IPS DF 6.9 (cell line): Measurements from ENCODE around the gene LSM12.

ENCODE experiments used
- DNase-seq: peaks from one replicate; pipeline ENCODE4 v3.0.0-alpha.2; 2013; ENCODE audit warnings: low read depth, low spot score
- H3K27ac ChIP-seq: one replicate; pipeline ENCODE4 v1.5.1; 2013; ENCODE audit warnings: low read length, control low read depth
- H3K27me3 ChIP-seq: 2 replicates; pipeline ENCODE4 v1.6.1; 2013; ENCODE audit warnings: mild to moderate bottlenecking, low read length; ENCODE audit not compliant: control insufficient read depth, insufficient read depth
- H3K36me3 ChIP-seq: 2 replicates; pipeline ENCODE4 v1.6.1; 2013; ENCODE audit warnings: low read length; ENCODE audit not compliant: control insufficient read depth, insufficient read depth
- H3K4me1 ChIP-seq: 2 replicates; pipeline ENCODE4 v1.6.1; 2013; ENCODE audit warnings: low read length; ENCODE audit not compliant: control insufficient read depth, insufficient read depth
- H3K4me3 ChIP-seq: 2 replicates; pipeline ENCODE4 v1.5.1; 2013; ENCODE audit warnings: mild to moderate bottlenecking, low read length
- H3K9me3 ChIP-seq: 2 replicates; pipeline ENCODE4 v1.6.1; 2013; ENCODE audit warnings: low read length, inconsistent platforms; ENCODE audit not compliant: control insufficient read depth, insufficient read depth
- WGBS: extraction: QIAGEN DNeasy Blood & Tissue Kit; methylation state at CpG from one replicate; pipeline ENCODE4 v1.1.7; 2013; ENCODE audit warnings: mixed read lengths, missing lambda C conversion rate; ENCODE audit not compliant: insufficient read length, insufficient coverage; 5-methylcytosine and 5-hydroxymethylcytosine counted together

Gene LSM12

GRCh38 chr17:44095388-44095646 is 28.8 kb upstream of the LSM12 start:
- Histone ChIP-seq H3K27ac (no peak overlapping the region), H3K4me3 (no peak overlapping the region), H3K27me3 (no peaks in the 10 kb centered on the region), H3K9me3 (no peaks in the 10 kb centered on the region), H3K4me1 (peaks cover 3% of the 10 kb centered on the region; the same call in 1 of the 2 replicates), H3K36me3 (peaks cover 15% of the 10 kb centered on the region)
- no peak for DNase-seq
- WGBS = no CpG with 5 or more reads among the region's 2 CpGs

DNA sequence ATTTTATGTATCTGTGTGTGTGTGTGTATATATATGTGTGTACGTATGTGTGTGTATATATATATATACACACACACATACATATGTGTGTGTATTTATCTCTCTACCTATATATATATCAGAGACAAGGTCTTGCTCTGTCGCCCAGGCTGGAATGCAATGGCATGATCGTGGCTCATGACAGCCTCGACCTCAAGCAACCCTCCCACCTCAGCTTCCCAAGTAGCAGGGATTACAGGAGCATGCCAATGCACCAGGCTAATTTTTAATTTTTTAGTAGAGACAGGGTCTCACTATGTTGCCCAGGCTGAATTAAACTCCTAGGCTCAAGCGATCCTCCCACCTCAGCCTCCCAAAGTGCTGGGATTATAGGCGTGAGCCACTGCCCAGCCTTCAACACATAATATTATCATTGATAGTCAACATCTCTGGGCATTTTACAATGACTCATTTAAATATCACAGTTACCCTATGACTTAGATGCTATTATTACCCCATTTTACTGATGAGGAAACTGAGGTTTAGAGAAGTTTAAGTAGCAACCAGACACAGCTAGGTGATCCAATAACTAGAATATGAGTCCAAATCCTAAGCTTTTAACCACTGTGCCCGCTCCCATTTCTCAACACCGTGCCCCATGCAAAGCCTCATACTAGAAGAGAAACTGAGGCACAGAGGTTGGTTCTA is 28.4 kb upstream of the LSM12 start:
- DNase-seq = no peak
- no peaks in the 10 kb centered on the region for H3K27me3 ChIP-seq
- no CpG with 5 or more reads among the region's 8 CpGs for WGBS
- H3K36me3 ChIP-seq = peaks cover 15% of the 10 kb centered on the region
- no peaks in the 10 kb centered on the region for H3K9me3 ChIP-seq
- no peak overlapping the region for H3K4me3 ChIP-seq
- no peak overlapping the region for H3K27ac ChIP-seq
- peaks cover 3% of the 10 kb centered on the region; the same call in 1 of the 2 replicates for H3K4me1 ChIP-seq

- Histone ChIP-seq H3K4me3 (no peak overlapping the region), H3K27ac (no peak overlapping the region), H3K36me3 (peaks cover 16% of the 10 kb centered on the region), H3K9me3 (no peaks in the 10 kb centered on the region), H3K27me3 (no peaks in the 10 kb centered on the region), H3K4me1 (peaks cover 3% of the 10 kb centered on the region; the same call in 1 of the 2 replicates)
- WGBS = no CpG with 5 or more reads among the region's 21 CpGs
- DNase-seq = no peak
Measured at GRCh38 chr17:44093231-44093900, 26.9 kb upstream of the LSM12 start.

DNA sequence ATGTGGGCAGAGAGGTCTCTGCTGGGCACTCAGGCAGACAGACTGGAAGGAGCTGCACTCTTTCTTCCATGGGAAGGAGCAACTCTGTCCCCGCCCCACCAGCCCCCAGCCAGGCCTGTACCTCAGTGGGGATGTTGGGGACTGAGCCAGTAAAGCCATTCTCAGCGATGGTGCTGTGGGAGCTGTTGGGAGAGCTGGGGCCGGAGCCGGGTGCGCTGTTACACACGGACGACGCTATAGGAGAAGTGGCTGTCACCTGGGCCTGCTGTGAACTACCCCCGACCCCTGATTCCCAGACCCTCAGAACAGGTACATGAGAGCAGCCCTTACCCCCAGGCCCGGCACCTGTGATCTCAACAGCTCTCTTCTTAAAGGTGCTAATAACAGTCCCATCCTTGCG is 25.6 kb upstream of the LSM12 start:
- no peak for DNase-seq
- WGBS = no CpG with 5 or more reads among the region's 11 CpGs
- Histone ChIP-seq H3K36me3 (peaks cover 19% of the 10 kb centered on the region), H3K27me3 (no peaks in the 10 kb centered on the region), H3K27ac (no peak overlapping the region), H3K9me3 (no peaks in the 10 kb centered on the region), H3K4me1 (peaks cover 8% of the 10 kb centered on the region), H3K4me3 (no peak overlapping the region)

GRCh38 chr17:44091200-44091997 is 24.9 kb upstream of the LSM12 start:
- H3K27ac ChIP-seq = no peak overlapping the region
- H3K36me3 ChIP-seq = peaks cover 19% of the 10 kb centered on the region
- H3K27me3 ChIP-seq = no peaks in the 10 kb centered on the region
- H3K9me3 ChIP-seq = no peaks in the 10 kb centered on the region
- no CpG with 5 or more reads among the region's 14 CpGs for WGBS
- H3K4me1 ChIP-seq = peaks cover 12% of the 10 kb centered on the region
- DNase-seq = no peak
- H3K4me3 ChIP-seq = no peak overlapping the region

DNA sequence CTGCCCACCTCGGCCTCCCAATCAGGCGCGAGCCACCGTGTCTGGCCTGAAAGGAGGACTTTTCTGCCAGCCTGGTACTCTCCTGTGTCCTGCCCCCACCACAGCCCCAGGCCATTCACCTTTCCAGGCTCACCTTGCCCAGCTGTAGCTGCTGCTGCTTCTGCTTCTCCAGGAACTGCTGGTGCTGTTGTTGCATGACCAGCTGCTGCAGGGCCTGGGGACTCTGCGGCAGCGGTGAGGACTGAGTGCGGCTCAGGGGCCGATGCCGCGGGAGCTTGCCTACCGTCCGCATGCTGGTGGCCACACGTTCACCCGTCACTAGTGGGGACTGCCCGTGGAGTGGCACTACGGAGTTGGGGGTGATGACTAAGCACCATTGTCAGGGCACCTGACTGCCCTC is 21.8 kb upstream of the LSM12 start:
- Histone ChIP-seq H3K27ac (no peak overlapping the region), H3K4me3 (no peak overlapping the region), H3K4me1 (peaks cover 15% of the 10 kb centered on the region), H3K9me3 (no peaks in the 10 kb centered on the region), H3K36me3 (peaks cover 15% of the 10 kb centered on the region), H3K27me3 (no peaks in the 10 kb centered on the region)
- DNase-seq = no peak
- no CpG with 5 or more reads among the region's 16 CpGs for WGBS

GRCh38 chr17:44087319-44087718 is 20.8 kb upstream of the LSM12 start:
- WGBS = no CpG with 5 or more reads among the region's 8 CpGs
- Histone ChIP-seq H3K36me3 (peaks cover 13% of the 10 kb centered on the region), H3K27me3 (no peaks in the 10 kb centered on the region), H3K4me1 (peaks cover 15% of the 10 kb centered on the region), H3K9me3 (no peaks in the 10 kb centered on the region), H3K27ac (no peak overlapping the region), H3K4me3 (no peak overlapping the region)
- no peak for DNase-seq

DNA sequence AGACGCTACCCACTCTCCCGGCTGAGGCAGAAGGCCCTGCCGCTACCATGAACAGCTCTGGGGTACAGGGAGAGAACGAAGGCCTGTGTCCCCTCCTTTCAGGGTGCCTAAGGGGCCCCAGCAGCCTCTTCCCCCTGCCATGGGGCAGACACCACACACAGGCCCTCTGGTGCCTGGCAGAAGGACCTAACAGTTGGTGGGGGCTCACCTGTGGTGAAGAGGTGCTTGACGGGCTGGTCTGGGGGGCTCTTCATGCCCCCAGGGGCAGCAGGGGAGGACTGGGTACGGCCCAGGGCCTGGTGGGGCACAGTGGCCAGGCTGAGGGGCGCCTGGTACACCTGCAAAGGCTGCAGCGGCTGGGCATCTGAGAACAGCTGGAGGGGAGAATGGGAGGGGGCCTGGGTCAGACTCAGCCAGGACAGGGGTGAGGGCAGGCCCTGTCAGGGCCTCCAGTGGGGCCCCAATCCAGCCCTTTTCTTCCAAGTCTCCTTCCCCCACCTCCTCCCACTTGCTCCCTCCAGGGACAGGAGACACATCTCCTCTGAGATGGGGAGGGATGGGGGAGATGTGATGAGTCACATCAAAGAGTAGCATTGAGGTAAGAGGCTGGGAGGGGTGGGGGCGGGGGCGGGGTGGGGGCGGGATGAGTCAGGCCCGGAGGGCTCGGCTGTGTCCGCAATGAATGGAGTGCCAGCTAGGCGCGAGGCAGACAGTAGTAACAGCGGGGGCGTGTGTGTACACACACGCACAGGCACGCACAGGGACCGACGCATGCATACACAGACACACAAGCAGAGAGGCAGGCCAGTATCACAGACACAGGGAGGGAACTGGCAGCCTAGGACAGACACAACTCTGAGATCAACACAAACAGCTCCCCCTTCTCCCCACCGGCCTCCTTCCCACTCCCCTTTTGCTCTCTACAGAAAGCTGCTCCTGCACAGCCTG is 20.2 kb upstream of the LSM12 start:
- H3K4me1 ChIP-seq = peaks cover 15% of the 10 kb centered on the region
- no peak for DNase-seq
- WGBS = no CpG with 5 or more reads among the region's 23 CpGs
- no peaks in the 10 kb centered on the region for H3K27me3 ChIP-seq
- no peak overlapping the region for H3K27ac ChIP-seq
- H3K9me3 ChIP-seq = no peaks in the 10 kb centered on the region
- peaks cover 16% of the 10 kb centered on the region for H3K36me3 ChIP-seq
- H3K4me3 ChIP-seq = no peak overlapping the region

- Histone ChIP-seq H3K4me1 (peaks cover 15% of the 10 kb centered on the region), H3K36me3 (peaks cover 11% of the 10 kb centered on the region), H3K4me3 (no peak overlapping the region), H3K27me3 (no peaks in the 10 kb centered on the region), H3K27ac (no peak overlapping the region), H3K9me3 (no peaks in the 10 kb centered on the region)
- no CpG with 5 or more reads among the region's 5 CpGs for WGBS
- DNase-seq = no peak
Measured at GRCh38 chr17:44085908-44086307, 19.4 kb upstream of the LSM12 start.

DNA sequence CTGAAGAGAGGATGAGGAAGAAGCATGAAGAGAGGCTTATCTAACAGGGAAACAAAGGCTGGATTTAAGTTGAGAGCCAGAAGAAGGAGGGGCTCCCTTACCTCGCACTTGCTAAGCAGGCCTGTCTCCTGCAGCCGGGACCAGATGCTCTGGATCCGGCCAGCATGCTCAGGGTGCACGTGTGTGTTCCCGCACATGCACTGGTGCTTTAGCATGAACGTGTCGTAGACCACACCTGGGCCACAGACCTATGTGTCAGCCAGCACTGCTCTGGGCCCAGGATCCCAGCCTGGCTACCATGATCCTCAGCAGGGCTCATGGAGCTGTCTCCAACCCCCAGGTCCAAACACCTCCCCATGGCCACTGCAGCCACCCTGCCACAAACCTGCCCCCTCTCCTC is 18.4 kb upstream of the LSM12 start:
- Histone ChIP-seq H3K27ac (no peak overlapping the region), H3K27me3 (no peaks in the 10 kb centered on the region), H3K4me3 (no peak overlapping the region), H3K9me3 (no peaks in the 10 kb centered on the region), H3K36me3 (peaks cover 11% of the 10 kb centered on the region), H3K4me1 (peaks cover 15% of the 10 kb centered on the region)
- no peak for DNase-seq
- WGBS = no CpG with 5 or more reads among the region's 7 CpGs
